Activated CD8-positive, alpha-beta memory T cell treated with anti-CD3 and anti-CD28 coated beads, Interleukin-2, amount 50 U/mL, for 48 hours (primary cell): ENCODE results near the gene PARM1.
"Not testable (repeated sequence)": the region's sequence is repeated elsewhere in the genome, so short reads cannot be mapped to it uniquely, and the experiment has no call there.

ENCODE experiments used
- DNase-seq: peaks from one replicate; pipeline ENCODE4 v3.0.0-alpha.2; 2020

Gene PARM1

GRCh38 chr4:74944354-74944793 lies 11.5 kb downstream of the PARM1 start:
- DNase-seq = no peak

- no peak for DNase-seq
Observed at GRCh38 chr4:74946196-74946595, 13.3 kb downstream of the PARM1 start.

- no peak for DNase-seq
Observed at GRCh38 chr4:74947798-74948197, 14.9 kb downstream of the PARM1 start.

- DNase-seq = no peak
Observed at GRCh38 chr4:74948236-74948635, 15.3 kb downstream of the PARM1 start.

GRCh38 chr4:74950200-74950599 lies 17.3 kb downstream of the PARM1 start:
- no peak for DNase-seq

GRCh38 chr4:74950882-74951281 lies 18.0 kb downstream of the PARM1 start:
- DNase-seq = no peak

- no peak for DNase-seq
Observed at GRCh38 chr4:74953647-74954046, 20.7 kb downstream of the PARM1 start.

- DNase-seq = no peak
Observed at GRCh38 chr4:74958881-74959280, 26.0 kb downstream of the PARM1 start.

GRCh38 chr4:74961230-74961629 lies 28.3 kb downstream of the PARM1 start:
- no peak for DNase-seq

- DNase-seq = no peak
Observed at GRCh38 chr4:74962584-74962983, 29.7 kb downstream of the PARM1 start.

GRCh38 chr4:74964311-74964710 lies 31.4 kb downstream of the PARM1 start:
- no peak for DNase-seq

- no peak for DNase-seq
Observed at GRCh38 chr4:74967324-74967723, 34.4 kb downstream of the PARM1 start.

GRCh38 chr4:74968456-74969164 lies 35.7 kb downstream of the PARM1 start:
- no peak for DNase-seq

GRCh38 chr4:74969507-74970474 lies 36.9 kb downstream of the PARM1 start:
- DNase-seq = no peak

- DNase-seq = no peak
Observed at GRCh38 chr4:74970577-74970976, 37.7 kb downstream of the PARM1 start.

- DNase-seq = no peak
Observed at GRCh38 chr4:74971862-74972261, 38.9 kb downstream of the PARM1 start.

GRCh38 chr4:74975082-74975481 lies 42.2 kb downstream of the PARM1 start:
- DNase-seq = no peak

GRCh38 chr4:74975848-74976824 lies 43.2 kb downstream of the PARM1 start:
- DNase-seq = no peak

- no peak for DNase-seq
Observed at GRCh38 chr4:74982546-74983252, 49.8 kb downstream of the PARM1 start.

GRCh38 chr4:74983253-74983635 lies 50.3 kb downstream of the PARM1 start:
- DNase-seq = no peak

- no peak for DNase-seq
Observed at GRCh38 chr4:74990276-74990875, 57.5 kb downstream of the PARM1 start.

GRCh38 chr4:74994436-74994835 lies 61.5 kb downstream of the PARM1 start:
- DNase-seq = not testable (repeated sequence)
